Kasumi-1 (cell line): ENCODE results near the gene CHRNA9.

ENCODE experiments used
- DNase-seq, 2 experiments: peaks; one replicate each; lab custom pipeline; 2025; lab: John Stamatoyannopoulos, UW

CHRNA9 gene

GRCh38 chr4:40337523-40337922 lies 2.4 kb downstream of the CHRNA9 start:
- DNase-seq, result no peak

GRCh38 chr4:40340030-40340429 lies 4.9 kb downstream of the CHRNA9 start:
- no peak for DNase-seq

DNA sequence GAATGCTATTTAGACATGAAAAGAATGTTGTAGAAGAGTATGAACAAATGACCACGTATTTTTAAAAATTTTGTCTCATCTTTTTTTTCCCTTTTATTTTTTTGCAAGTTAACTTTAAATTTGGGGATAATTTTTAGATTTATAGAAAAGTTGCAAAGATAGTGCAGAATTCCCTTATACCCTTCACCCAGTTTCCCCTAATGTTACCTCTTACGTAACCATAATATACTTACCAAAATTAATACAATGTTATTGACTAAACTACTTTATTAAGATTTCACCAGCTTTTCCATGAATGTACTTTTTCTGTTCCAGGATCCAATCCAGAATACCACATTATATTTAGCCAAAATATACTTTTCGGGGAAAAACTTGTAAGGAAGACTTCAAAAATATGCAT lies 12.3 kb downstream of the CHRNA9 start:
- DNase-seq, result no peak

- DNase-seq, result no peak
These were observed 12.9 kb downstream of the CHRNA9 start for GRCh38 chr4:40348000-40348399.

DNA sequence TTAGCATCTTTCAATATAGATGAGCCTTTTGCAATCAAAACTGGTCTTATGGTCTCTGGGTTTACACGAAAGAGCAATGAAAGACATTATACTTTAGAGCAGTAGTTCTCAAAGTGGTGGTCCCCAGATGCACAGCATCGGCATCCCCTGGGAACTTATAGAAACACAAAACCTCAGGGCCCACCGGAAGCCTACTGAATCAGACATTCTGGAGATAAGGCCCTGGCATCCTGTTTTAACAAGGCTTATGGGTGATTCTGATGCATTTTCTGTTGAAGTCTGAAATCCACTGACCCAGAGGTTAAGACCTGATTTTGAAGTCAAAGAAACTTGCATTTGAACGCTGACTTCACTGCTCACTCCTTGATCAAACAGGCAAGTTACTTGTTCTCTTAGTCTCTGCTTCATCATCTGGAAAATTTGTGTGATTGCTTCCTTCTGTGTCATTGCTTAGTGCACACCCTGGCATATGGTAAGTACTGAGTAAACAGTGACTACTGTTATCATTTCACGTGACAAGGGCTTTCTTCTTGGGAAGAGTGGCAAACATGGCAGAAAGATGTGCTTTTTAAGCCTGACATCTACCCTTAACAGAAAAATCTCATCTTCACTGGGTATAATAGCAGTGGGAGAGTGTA lies 14.5 kb downstream of the CHRNA9 start:
- no peak for DNase-seq

- DNase-seq, result no peak
These were observed 15.6 kb downstream of the CHRNA9 start for GRCh38 chr4:40350627-40351227.

- no peak for DNase-seq
These were observed 19.0 kb downstream of the CHRNA9 start for GRCh38 chr4:40354158-40354557.

DNA sequence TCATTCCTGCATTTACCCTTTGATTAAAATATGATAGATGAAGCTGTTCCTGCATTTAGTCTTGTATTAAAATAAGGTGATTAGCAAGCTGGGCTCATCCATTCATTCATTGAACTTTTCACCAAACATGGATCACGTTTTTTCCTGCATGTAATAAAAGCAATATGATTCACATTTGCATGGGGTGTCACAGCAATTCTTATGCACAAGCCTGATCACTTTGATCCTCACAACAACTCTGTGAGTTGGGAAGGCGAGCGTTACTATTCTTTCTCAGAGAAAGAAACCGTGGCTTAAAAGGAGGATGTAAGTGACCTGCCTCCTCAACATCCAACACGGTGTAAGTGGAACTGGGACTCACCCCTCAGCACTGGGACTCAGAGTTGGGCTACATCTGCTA lies 20.0 kb downstream of the CHRNA9 start:
- DNase-seq, result no peak

- DNase-seq, result no peak
These were observed 22.6 kb downstream of the CHRNA9 start for GRCh38 chr4:40357738-40358137.

- no peak for DNase-seq
These were observed 26.2 kb downstream of the CHRNA9 start for GRCh38 chr4:40361338-40361737.

GRCh38 chr4:40363382-40363920 lies 28.3 kb downstream of the CHRNA9 start:
- no peak for DNase-seq

DNA sequence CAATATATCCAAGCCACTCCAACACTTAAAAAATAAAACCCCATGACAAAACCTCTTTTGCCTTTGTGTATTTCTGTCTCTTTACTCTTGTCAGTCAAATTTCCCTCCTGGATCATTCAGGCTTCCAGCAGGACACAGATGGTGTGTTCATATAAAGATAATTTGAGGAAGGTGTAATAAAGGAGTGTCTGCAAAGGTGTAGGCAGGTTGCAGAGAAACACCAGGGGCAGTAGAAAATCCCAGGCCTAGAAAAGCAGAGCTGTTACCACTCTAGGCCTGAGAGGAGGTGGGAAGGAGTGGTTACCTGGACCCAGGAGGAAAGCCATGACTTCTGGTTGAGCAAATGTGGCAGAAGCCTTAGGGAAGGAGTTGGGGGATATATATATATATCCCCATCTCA lies 28.8 kb downstream of the CHRNA9 start:
- DNase-seq, result no peak

GRCh38 chr4:40365766-40366165 lies 30.6 kb downstream of the CHRNA9 start:
- DNase-seq, result no peak

GRCh38 chr4:40367451-40367850 lies 32.3 kb downstream of the CHRNA9 start:
- no peak for DNase-seq

DNA sequence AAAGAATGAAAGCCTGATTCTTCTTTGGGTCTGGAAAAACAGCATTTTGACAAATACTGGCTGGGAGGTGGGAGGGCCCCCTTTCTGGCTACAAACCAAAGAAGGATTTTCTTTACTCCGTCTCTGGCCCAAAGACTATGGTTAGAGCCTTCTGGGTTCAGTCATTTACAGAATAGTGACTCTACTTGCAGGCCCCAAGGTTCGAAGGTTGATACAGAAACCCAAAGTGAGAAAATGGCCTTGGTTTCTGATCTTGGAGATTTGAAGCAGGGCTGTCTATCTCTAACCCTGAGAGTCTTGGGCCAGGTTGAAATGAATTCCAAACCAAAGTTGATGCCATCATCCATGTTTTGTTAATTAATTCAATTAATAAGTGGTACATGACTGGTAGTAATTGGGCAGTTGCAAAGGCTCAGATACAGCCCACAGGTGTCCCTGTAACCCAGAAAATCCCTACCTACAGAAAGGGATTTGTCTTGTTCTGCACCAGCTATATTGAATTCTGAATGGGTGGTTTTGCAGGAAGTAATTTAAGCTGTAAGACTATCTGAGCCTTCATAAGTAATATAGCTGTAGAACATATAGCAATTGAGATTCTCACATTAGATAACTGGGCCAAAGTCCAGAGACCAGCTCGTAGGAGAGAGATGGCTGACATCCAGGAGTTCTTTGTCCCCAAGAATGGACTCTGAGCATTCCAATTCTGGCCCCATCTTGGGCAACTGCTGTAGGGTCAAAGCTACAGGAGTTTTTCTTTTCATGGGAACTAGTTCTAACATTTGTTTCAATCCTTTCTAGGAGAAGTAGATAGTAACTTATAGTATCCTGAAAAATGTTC lies 34.5 kb downstream of the CHRNA9 start:
- no peak for DNase-seq

DNA sequence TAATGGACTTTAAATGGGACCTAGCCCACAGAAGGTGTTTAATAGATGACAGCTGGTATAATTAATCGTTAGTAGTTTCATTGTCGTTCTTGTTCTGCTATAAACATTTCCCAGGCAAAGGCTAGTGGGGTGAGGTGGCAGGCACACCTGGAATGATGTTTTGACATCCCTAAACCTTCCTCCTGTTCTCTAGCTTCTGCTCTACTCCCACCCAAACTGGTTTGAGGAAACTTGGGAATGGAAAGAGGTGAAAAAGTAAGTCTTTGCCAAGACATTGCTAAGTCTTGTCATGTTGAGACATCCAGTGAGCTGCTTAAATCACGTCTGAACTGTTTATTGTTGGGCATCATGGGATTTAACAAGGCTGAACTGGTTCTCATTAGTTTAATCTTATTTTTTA lies 37.5 kb downstream of the CHRNA9 start:
- no peak for DNase-seq

DNA sequence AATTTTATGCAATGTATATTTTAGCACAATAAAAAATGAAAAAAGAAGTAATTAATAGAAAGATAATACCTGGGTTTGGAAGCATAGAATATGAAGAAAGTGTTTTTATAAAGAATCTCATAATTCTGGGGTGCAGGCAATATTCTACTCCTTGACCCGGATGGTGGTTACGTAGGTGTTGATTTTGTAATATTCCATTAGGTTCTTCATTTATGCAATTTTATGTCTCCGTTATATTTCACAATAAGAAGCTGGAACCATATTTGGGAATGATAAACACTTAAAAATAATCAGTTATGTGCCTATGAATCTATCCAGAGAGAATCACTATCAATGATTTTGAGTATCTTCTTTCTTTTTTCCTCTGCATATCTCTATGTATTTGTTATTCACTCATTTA lies 38.5 kb downstream of the CHRNA9 start:
- DNase-seq, result no peak

GRCh38 chr4:40375095-40375494 lies 40.0 kb downstream of the CHRNA9 start:
- no peak for DNase-seq

GRCh38 chr4:40375620-40376019 lies 40.5 kb downstream of the CHRNA9 start:
- no peak for DNase-seq

GRCh38 chr4:40377512-40378365 lies 42.6 kb downstream of the CHRNA9 start:
- DNase-seq, result no peak

DNA sequence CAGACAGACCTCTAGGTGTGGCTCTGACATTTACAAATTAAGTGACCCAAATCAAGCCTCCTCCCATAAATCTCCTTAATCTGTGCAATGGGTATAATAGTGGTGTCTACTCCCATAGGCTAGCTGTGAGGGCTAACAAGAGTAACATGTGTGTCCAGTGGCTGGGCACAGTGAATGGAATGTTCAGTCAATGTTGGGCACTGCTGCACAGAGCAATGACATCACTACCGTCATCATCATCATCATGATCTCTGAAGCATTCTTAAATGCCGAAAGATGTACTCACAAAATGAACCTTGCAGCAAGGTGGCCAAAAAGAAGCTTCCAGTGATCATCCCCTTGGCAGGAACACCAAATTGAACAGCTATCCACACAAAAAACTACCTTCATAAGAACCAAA lies 43.5 kb downstream of the CHRNA9 start:
- DNase-seq, result no peak

DNA sequence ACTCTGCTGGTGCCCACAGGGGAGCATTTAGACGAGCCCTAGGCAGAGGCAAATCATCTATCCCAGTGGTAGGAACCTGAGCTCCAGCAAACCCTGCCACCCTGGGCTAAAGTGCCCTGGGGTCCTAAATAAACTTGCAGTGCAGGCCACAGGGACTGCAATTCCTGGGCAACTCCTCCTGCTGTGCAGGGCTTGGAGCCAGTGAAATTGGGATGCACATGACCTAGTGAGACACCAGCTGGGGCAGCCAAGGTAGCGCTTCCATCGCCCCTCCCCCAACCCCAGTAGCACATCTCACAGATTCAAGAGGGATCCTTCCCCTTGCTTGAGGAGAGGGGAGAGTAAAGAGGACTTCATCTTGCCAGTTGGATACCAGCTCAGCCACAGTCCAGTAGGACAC lies 44.1 kb downstream of the CHRNA9 start:
- no peak for DNase-seq
